DOHH2 (cell line): Measurements from ENCODE around the gene THSD7A.

Experiments
- CTCF ChIP-seq: fragments of 200-600 bp; sonication (generic); IDR thresholded peaks from one replicate; pipeline ENCODE4 v1.5.1; 2014; ENCODE audit warnings: antibody characterized with exemption, mild to moderate bottlenecking, low read depth, low read length; ENCODE audit not compliant: poor library complexity, severe bottlenecking
- EZH2phosphoT487 ChIP-seq: fragments of 200-600 bp; sonication (generic); IDR thresholded peaks from 2 replicates; pipeline ENCODE4 v1.6.1; 2017; ENCODE audit warnings: borderline replicate concordance, mild to moderate bottlenecking, antibody characterized with exemption, low read length, moderate library complexity, mixed read lengths

DNA sequence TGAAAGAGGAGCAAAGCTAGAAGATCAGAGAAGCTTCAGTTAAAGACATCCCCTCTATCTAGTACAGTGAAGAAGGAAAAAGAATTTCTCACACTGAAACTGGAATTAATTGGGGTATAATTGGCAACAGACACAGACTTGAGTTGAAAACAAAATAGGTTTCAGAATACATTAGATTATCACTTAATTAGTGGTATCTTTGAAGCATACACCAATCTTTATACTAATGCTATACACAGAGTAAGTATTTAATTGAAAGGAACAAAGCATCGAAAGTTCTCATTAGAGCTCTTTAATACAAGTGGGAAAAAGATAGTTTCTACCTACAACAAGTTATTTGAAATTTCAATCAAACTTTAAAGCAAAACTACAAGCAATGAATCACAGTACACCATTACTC, 128.2 kb downstream of the THSD7A start:
- no peak for TF ChIP-seq EZH2phosphoT487
- no peak for TF ChIP-seq CTCF
